Loucy (cell line): ENCODE measurements around the gene MTR.

Source experiments
- CTCF ChIP-seq: fragments of 200-600 bp; sonication (generic); conservative IDR thresholded peaks from 2 replicates; pipeline ENCODE4 v1.5.1; 2014; ENCODE audit warnings: mild to moderate bottlenecking, antibody characterized with exemption, low read length
- EZH2phosphoT487 ChIP-seq: fragments of 200-600 bp; IDR thresholded peaks from 2 replicates; pipeline ENCODE4 v1.6.1; 2018; ENCODE audit warnings: antibody characterized with exemption, mild to moderate bottlenecking, moderate library complexity, borderline replicate concordance

- no peak for TF ChIP-seq CTCF
- TF ChIP-seq EZH2phosphoT487: no peak
Measured at GRCh38 chr1:236864211-236864610, 69.1 kb downstream of the MTR start.
